ENCODE measurements around the gene RANBP9. TPM values are rescaled to one million over a fixed set of nuclear protein-coding genes. Genes with fewer than 3 reads are reported as not detected.
A peak's percentile ranks its signal among the peaks of the same experiment; 100 is the strongest.

The RANBP9 gene
- polyA plus RNA-seq, 10 donors, result 26.8 to 36.7 (median 30.2) TPM

GRCh38 chr6:13654496-13654895 is 57.1 kb downstream of the RANBP9 start:
- DNase-seq, result no peak

GRCh38 chr6:13653296-13653695 is 58.3 kb downstream of the RANBP9 start:
- DNase-seq, result no peak

- no peak for DNase-seq
Observed at GRCh38 chr6:13649393-13649792, 62.2 kb downstream of the RANBP9 start.

GRCh38 chr6:13648850-13649249 is 62.8 kb downstream of the RANBP9 start:
- DNase-seq, result no peak

GRCh38 chr6:13643125-13643524 is 68.5 kb downstream of the RANBP9 start:
- DNase-seq, result no peak

GRCh38 chr6:13641315-13641714 is 70.3 kb downstream of the RANBP9 start:
- no peak for DNase-seq

GRCh38 chr6:13638626-13639025 is 73.0 kb downstream of the RANBP9 start:
- no peak for DNase-seq

- DNase-seq, result no peak
Observed at GRCh38 chr6:13638014-13638413, 73.6 kb downstream of the RANBP9 start.

- DNase-seq, result no peak
Observed at GRCh38 chr6:13635948-13636658, 75.5 kb downstream of the RANBP9 start.

GRCh38 chr6:13633343-13633742 is 78.3 kb downstream of the RANBP9 start:
- DNase-seq, result no peak

GRCh38 chr6:13630499-13630898 is 81.1 kb downstream of the RANBP9 start:
- DNase-seq, result no peak

GRCh38 chr6:13629459-13630116 is 82.0 kb downstream of the RANBP9 start:
- no peak for DNase-seq

GRCh38 chr6:13624871-13625288 is 86.8 kb downstream of the RANBP9 start:
- DNase-seq, result no peak

- DNase-seq, result no peak
Observed at GRCh38 chr6:13617066-13617465, 94.6 kb downstream of the RANBP9 start.

GRCh38 chr6:13615792-13616120 is 95.9 kb downstream of the RANBP9 start:
- DNase-seq, result peak in 1 of 3 donors; percentile 36

- peak; percentile 98 to 99 (median 99) for DNase-seq
Observed at GRCh38 chr6:13614926-13615791, 96.5 kb downstream of the RANBP9 start, which contains the start of gene NOL7. Gene NOL7, plus strand, starts transcription at chr6:13615335. Its CDS starts 24 bp downstream, at chr6:13615359.

GRCh38 chr6:13614126-13614925 is 97.3 kb downstream of the RANBP9 start:
- DNase-seq, result peak in 1 of 3 donors; percentile 9

- DNase-seq, result no peak
Observed at GRCh38 chr6:13613029-13613594, 98.5 kb downstream of the RANBP9 start.

- no peak for DNase-seq
Observed at GRCh38 chr6:13611715-13612114, 99.9 kb downstream of the RANBP9 start.

- no peak for DNase-seq
Observed at GRCh38 chr6:13605634-13606033, 106.0 kb downstream of the RANBP9 start.

Data from muscle of back (tissue), 11 donors.